ENCODE results near the gene AHR. TPM values are rescaled to one million over a fixed set of nuclear protein-coding genes. Genes with fewer than 3 reads are reported as not detected.

The AHR gene
- total RNA-seq, 2 donors from 2014 or later: 44.1 to 56.1 TPM

- DNase-seq (ENCODE audit: low spot score in 2 of 2) (no peak), ATAC-seq (no peak)
- Mint-ChIP-seq H3K36me3 (peaks cover 21 to 30% of the 10 kb centered on the region in 2 donors), H3K9me3 (peaks cover 10 to 14% of the 10 kb centered on the region in 2 donors), H3K27ac (peak overlapping the region; percentile 91 to 92)
Observed at GRCh38 chr7:17300012-17300411, 1.6 kb downstream of the AHR start.

DNA sequence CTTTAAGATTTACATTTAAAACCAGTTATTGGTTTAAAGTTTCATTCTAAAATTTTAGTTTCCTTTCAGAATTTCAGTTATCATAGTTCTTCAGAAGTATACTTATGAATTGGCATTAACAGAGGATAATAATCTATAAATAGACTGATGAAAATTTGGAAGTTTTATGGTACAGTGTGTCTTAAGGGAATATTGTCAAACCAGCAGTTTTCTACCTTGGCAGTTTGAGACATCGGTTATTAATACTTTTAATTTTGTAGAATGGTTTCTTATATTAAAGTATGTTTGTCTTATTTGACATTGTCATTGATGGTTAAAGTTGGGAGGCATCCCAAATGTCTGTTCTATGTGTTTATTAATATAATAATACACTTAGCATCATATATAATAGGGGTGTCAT is 2.0 kb downstream of the AHR start:
- peaks cover 10 to 14% of the 10 kb centered on the region in 2 donors for H3K9me3 Mint-ChIP-seq
- DNase-seq (ENCODE audit: low spot score in 2 of 2): no peak
- no peak for ATAC-seq
- H3K27ac Mint-ChIP-seq: peak overlapping the region in 1 of 2 donors; percentile 91
- peaks cover 21 to 30% of the 10 kb centered on the region in 2 donors for H3K36me3 Mint-ChIP-seq

- Mint-ChIP-seq H3K9me3 (peaks cover 10 to 14% of the 10 kb centered on the region in 2 donors), H3K36me3 (peaks cover 21 to 24% of the 10 kb centered on the region in 2 donors), H3K27ac (no peak overlapping the region)
- DNase-seq (ENCODE audit: low spot score in 2 of 2): peak in 1 of 2 donors; percentile 41
- ATAC-seq: no peak
Observed at GRCh38 chr7:17301471-17302456, 3.3 kb downstream of the AHR start.

DNA sequence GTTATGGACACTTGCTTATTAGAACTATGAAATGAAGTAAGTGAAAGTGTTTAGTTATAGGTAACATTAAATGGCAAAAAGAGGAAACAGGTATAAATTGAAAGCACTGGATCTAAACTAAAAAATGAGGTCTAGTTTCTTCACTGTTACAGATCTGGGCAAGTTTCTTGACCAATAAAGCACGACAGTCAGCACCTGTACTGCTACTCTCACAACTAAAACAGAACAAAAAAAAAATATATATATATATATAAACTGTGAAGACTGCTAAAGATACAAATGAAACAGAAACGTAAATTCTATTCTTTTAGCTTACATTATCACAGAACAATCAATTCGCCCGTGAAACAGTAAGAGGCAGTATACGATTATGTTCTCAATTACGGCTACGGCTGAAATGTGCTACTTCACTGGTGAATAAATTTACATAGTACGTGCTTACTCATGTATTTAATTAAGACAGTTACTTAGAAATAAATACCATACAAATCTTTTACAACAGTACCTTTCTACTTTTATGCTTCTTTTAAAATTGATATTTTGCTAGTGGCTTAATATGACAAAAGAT is 4.2 kb downstream of the AHR start:
- ATAC-seq: no peak
- no peak for DNase-seq (ENCODE audit: low spot score in 2 of 2)
- H3K36me3 Mint-ChIP-seq: peaks cover 15% of the 10 kb centered on the region in 2 donors
- no peak overlapping the region for H3K27ac Mint-ChIP-seq
- H3K9me3 Mint-ChIP-seq: peaks cover 2 to 6% of the 10 kb centered on the region in 2 donors

GRCh38 chr7:17304926-17305325 is 6.5 kb downstream of the AHR start:
- H3K36me3 Mint-ChIP-seq: peaks cover under 1% of the 10 kb centered on the region in 2 donors

DNA sequence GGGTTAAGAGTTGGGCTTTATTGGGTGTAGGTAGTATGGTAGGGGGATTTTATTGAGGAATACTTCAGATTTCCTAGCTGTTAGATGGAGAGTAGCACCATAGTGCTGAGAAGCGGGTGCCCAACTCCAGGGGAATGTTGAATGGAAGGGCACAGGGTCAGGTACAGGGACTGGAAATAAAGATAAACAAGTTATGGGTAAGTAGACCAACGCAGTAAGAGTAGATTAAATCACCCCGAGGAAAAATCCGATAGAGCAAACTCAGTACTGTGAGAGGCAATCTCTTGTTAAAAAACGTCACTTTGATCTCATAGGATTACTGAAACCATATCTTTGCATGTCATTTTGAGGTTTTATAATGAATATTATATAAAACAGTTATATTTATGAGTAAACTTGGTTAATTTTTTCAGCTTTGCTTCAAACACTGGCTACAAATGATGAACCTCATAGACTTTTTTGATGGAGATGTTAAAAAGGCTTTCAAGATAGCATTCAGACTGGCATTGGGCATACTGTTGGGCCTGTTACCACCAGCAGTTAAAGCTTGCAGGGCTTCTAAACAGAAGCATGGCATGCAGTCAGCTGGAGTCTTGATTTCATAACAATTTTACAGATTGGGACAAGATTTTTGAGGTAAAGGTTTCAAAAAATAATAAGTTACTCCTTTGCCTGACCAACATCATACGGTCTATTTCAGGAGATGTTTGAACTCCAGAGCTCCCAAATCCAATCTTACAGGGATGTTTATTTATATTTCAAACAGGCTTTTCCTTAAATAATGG is 7.1 kb downstream of the AHR start:
- peak overlapping the region; percentile 87 to 97 for H3K27ac Mint-ChIP-seq
- H3K36me3 Mint-ChIP-seq: no peaks in the 10 kb centered on the region
- DNase-seq (ENCODE audit: low spot score in 2 of 2) (no peak), ATAC-seq (peak; percentile 26 to 62)
- H3K9me3 Mint-ChIP-seq: no peaks in the 10 kb centered on the region

More at GRCh38 chr7:17304926-17305325, 6.5 kb downstream of the AHR start:
- DNase-seq (ENCODE audit: low spot score in 2 of 2) (peak in 1 of 2 donors; percentile 26), ATAC-seq (peak; percentile 89 to 93)
- peak overlapping the region; percentile 87 to 97 for H3K27ac Mint-ChIP-seq
- no peaks in the 10 kb centered on the region for H3K9me3 Mint-ChIP-seq

GRCh38 chr7:17307000-17307399 is 8.5 kb downstream of the AHR start:
- DNase-seq (ENCODE audit: low spot score in 2 of 2) (no peak), ATAC-seq (no peak)

DNA sequence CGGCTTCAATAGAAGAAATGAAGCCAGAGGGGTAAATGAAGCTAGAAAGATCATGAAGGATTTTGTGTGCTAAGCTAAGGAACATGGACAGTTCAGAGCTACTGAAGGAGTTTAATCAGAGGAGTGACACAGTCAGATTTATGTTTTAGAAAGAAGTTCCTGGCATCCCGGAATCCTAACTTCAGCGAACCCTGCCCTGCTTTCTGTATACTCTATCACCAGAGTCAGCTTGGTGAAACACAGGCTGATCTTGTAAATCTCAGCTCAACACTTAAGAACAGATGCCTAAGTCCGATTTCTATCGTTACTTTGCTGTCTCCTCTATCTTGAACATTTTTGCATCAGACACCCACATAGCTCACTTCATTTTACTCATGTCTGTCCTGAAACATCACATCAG is 9.1 kb downstream of the AHR start:
- no peak for ATAC-seq
- no peak overlapping the region for H3K27ac Mint-ChIP-seq
- peaks cover 0 to 2% of the 10 kb centered on the region in 2 donors for H3K36me3 Mint-ChIP-seq
- H3K9me3 Mint-ChIP-seq: no peaks in the 10 kb centered on the region
- DNase-seq (ENCODE audit: low spot score in 2 of 2): no peak

More at GRCh38 chr7:17307000-17307399, 8.5 kb downstream of the AHR start:
- no peaks in the 10 kb centered on the region for H3K36me3 Mint-ChIP-seq
- H3K9me3 Mint-ChIP-seq: no peaks in the 10 kb centered on the region
- no peak overlapping the region for H3K27ac Mint-ChIP-seq

- DNase-seq (ENCODE audit: low spot score in 2 of 2) (no peak), ATAC-seq (no peak)
- no peak overlapping the region for H3K27ac Mint-ChIP-seq
- no peaks in the 10 kb centered on the region for H3K9me3 Mint-ChIP-seq
- H3K36me3 Mint-ChIP-seq: peaks cover 5 to 7% of the 10 kb centered on the region in 2 donors
Observed at GRCh38 chr7:17307969-17308648, 9.7 kb downstream of the AHR start.

DNA sequence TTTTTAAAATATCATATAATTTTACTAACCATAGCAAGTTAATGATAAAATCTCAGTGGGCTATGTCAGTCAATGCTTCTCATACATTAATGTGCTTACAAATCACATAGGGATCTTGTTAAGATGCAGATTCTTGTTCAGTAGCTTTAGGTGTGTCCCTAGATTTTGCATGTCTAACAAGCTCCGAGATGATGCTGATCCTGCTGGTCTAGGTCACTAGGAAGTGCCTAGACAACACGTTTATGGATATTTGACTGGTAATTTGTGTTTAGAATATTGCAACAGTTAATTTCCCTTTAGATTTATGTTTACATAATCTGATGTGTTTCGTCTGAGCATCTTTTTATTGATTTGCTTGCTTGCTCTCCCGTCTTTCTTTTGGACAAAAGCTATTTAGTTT is 12.7 kb downstream of the AHR start:
- H3K27ac Mint-ChIP-seq: no peak overlapping the region
- H3K36me3 Mint-ChIP-seq: peaks cover 6 to 14% of the 10 kb centered on the region in 2 donors
- no peaks in the 10 kb centered on the region for H3K9me3 Mint-ChIP-seq
- ATAC-seq: no peak
- no peak for DNase-seq (ENCODE audit: low spot score in 2 of 2)

DNA sequence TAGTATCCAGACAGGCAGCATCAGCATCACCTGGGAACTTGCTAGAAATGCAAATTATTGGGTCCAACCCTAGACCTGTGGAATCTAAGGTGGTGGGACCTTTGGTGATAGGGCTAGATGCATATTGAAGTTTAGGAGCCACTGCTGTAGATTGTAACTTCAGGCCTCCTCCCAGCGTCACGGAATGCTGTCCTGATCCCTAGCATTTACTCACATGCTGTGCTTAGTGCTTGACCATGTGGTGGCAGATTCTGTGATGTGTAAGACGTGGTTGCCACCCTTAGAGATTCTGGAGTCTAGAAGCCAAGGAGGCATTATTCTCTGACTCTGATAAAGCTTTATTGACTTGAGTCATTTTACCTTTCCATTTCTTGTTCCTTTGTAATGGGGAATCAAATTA is 13.5 kb downstream of the AHR start:
- no peaks in the 10 kb centered on the region for H3K9me3 Mint-ChIP-seq
- no peak for ATAC-seq
- H3K27ac Mint-ChIP-seq: no peak overlapping the region
- H3K36me3 Mint-ChIP-seq: peaks cover 6 to 16% of the 10 kb centered on the region in 2 donors
- no peak for DNase-seq (ENCODE audit: low spot score in 2 of 2)

DNA sequence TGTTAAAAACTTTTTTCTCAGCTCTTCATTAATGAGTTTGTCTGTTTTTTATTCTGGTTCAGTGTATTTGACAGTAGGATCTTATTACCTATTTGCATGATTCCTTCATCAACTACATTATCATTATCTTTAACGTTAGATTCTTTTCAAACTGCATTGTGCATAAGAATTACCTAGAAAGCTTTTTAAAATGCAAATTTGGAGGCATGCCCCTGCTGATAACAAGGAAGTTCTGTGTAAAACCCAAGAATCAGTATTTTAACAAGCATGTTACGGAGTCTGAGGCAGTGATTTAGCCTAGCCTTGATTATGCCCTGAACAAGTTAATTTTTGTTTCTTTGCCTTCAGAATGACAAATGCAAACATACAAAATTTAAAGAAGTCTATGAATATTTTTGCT is 14.2 kb downstream of the AHR start:
- ATAC-seq (no peak), DNase-seq (ENCODE audit: low spot score in 2 of 2) (no peak)
- Mint-ChIP-seq H3K9me3 (no peaks in the 10 kb centered on the region), H3K36me3 (peaks cover 6 to 16% of the 10 kb centered on the region in 2 donors), H3K27ac (no peak overlapping the region)

DNA sequence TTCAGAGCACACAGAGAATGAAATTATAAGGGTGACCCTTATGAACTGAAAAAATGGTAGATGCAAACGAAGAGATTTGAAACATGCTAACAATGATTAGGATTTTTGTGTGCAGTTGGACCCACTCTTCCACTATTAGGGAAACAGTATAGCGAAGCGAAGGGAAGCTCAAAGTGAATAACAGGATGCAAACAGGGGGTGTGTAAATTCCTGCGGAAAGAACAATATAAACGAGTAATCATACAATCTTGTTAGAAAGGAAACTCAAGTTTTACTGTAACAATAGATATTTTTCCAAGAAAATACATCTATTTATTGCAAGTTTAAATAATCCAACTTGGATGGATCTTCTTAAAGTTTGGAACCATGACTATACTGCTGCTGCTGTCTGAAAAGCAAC is 14.7 kb downstream of the AHR start:
- Mint-ChIP-seq H3K27ac (no peak overlapping the region), H3K9me3 (no peaks in the 10 kb centered on the region), H3K36me3 (peaks cover 6 to 16% of the 10 kb centered on the region in 2 donors)
- DNase-seq (ENCODE audit: low spot score in 2 of 2) (no peak), ATAC-seq (no peak)

GRCh38 chr7:17315974-17316373 is 17.5 kb downstream of the AHR start:
- Mint-ChIP-seq H3K9me3 (no peaks in the 10 kb centered on the region), H3K36me3 (peaks cover 6 to 16% of the 10 kb centered on the region in 2 donors), H3K27ac (peak overlapping the region in 1 of 2 donors; percentile 32)
- ATAC-seq: peak in 1 of 2 donors; percentile 46
- DNase-seq (ENCODE audit: low spot score in 2 of 2): no peak

DNA sequence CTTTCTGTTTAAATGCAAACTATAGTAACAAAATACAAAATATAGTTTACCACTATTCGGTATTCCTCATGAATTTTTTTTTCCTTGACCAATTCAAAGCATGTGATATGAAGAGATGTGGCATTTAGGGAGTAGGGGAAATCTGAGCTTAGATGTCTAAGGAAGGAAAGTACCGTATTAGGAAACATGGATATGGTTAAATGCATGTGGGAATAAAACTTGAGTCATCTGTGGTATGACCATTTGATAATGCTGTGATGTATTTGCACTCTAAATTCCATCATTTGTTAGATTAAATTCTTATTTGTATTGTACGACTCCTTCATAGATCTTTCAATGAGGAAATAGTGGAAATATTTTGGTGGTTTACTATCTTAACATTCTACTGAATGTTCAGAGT is 19.7 kb downstream of the AHR start:
- H3K9me3 Mint-ChIP-seq: no peaks in the 10 kb centered on the region
- H3K36me3 Mint-ChIP-seq: peaks cover under 1 to 8% of the 10 kb centered on the region in 2 donors
- no peak overlapping the region for H3K27ac Mint-ChIP-seq
- ATAC-seq (no peak), DNase-seq (ENCODE audit: low spot score in 2 of 2) (no peak)

All from activated naive CD4-positive, alpha-beta T cell treated with anti-CD3 and anti-CD28 coated beads, Interleukin-2, amount 50 U/mL, for 72 hours (primary cell).